HEK293 (cell line): Measurements from ENCODE around the gene SUOX.

Source experiments
- CTCF ChIA-PET: fragments of 350-600 bp; formaldehyde crosslinking; extraction: SDS; loops from one replicate; lab custom pipeline; 2021; ENCODE audit warnings: antibody characterized with exemption; lab: Yijun Ruan, JAX
- POLR2A ChIA-PET: fragments of 300-600 bp; formaldehyde crosslinking; extraction: SDS; loops from one replicate; lab custom pipeline; 2020; ENCODE audit warnings: antibody characterized with exemption, inconsistent platforms; lab: Yijun Ruan, JAX
- H3K27ac ChIP-seq: fragments of 200-500 bp; sonication (Bioruptor generic); 2 replicates; pipeline ENCODE4 v1.5.1; 2014; ENCODE audit warnings: low read depth, low read length, control low read depth, inconsistent platforms; ENCODE audit errors: extremely low read depth
- H3K36me3 ChIP-seq, 2 experiments: fragments of 200-500 bp in 1 of 2; sonication (Bioruptor generic) in 1 of 2; 1 replicate in 1 of 2; 2 replicates in 1 of 2; pipeline ENCODE4 v1.5.1; 2014 to 2017; ENCODE audit warnings: inconsistent platforms in 2 of 2, low read length in 2 of 2; ENCODE audit not compliant: control insufficient read depth in 2 of 2, insufficient read depth in 1 of 2
- H3K4me1 ChIP-seq: fragments of 200-500 bp; sonication (Bioruptor generic); 2 replicates; pipeline ENCODE4 v1.5.1; 2014; ENCODE audit warnings: mild to moderate bottlenecking, low read length, inconsistent platforms; ENCODE audit not compliant: control insufficient read depth, insufficient read depth
- H3K4me3 ChIP-seq: 2 replicates; pipeline ENCODE4 v1.5.1; 2011; ENCODE audit warnings: low read depth, mild to moderate bottlenecking, control low read depth, low read length, moderate library complexity
- H3K9me3 ChIP-seq: fragments of 200-500 bp; sonication (Bioruptor generic); 2 replicates; pipeline ENCODE4 v1.5.1; 2014; ENCODE audit warnings: low read depth, low read length, inconsistent platforms; ENCODE audit not compliant: control insufficient read depth, insufficient read depth
- FEZF1 ChIP-seq: fragments of 450-650 bp; formaldehyde crosslinking; IDR thresholded peaks from 2 replicates; pipeline ENCODE4 v1.5.1; 2016; ENCODE audit warnings: missing biosample characterization, missing genetic modification characterization
- GLI2 ChIP-seq: fragments of 450-650 bp; formaldehyde crosslinking; IDR thresholded peaks from 2 replicates; pipeline ENCODE4; 2017; ENCODE audit warnings: missing biosample characterization, missing genetic modification characterization, low read depth, borderline replicate concordance
- HOXD13 ChIP-seq: sonication (generic); formaldehyde crosslinking; IDR thresholded peaks from 2 replicates; pipeline ENCODE4 v1.8.0; 2022; ENCODE audit warnings: missing genetic modification reagents, borderline replicate concordance
- MEIS1 ChIP-seq: sonication (generic); formaldehyde crosslinking; IDR thresholded peaks from 2 replicates; pipeline ENCODE4 v1.8.1; 2022; ENCODE audit warnings: missing genetic modification reagents, mild to moderate bottlenecking, borderline replicate concordance
- MYNN ChIP-seq: fragments of 450-650 bp; formaldehyde crosslinking; IDR thresholded peaks from 2 replicates; pipeline ENCODE4 v1.5.1; 2016; ENCODE audit warnings: missing biosample characterization, missing genetic modification characterization, borderline replicate concordance
- OVOL3 ChIP-seq: fragments of 450-650 bp; formaldehyde crosslinking; IDR thresholded peaks from 2 replicates; pipeline ENCODE4 v1.5.1; 2016; ENCODE audit warnings: missing biosample characterization, missing genetic modification characterization
- PRDM1 ChIP-seq: fragments of 450-650 bp; formaldehyde crosslinking; IDR thresholded peaks from 2 replicates; pipeline ENCODE4; 2016; ENCODE audit warnings: missing biosample characterization, missing genetic modification characterization
- ZBTB1 ChIP-seq: fragments of 450-650 bp; formaldehyde crosslinking; IDR thresholded peaks from 2 replicates; pipeline ENCODE4 v1.5.1; 2016; ENCODE audit warnings: missing biosample characterization, missing genetic modification characterization
- ZFP69B ChIP-seq: fragments of 450-650 bp; formaldehyde crosslinking; IDR thresholded peaks from 2 replicates; pipeline ENCODE4 v1.5.1; 2016; ENCODE audit warnings: missing biosample characterization, missing genetic modification characterization
- ZNF121 ChIP-seq: fragments of 450-650 bp; formaldehyde crosslinking; IDR thresholded peaks from 2 replicates; pipeline ENCODE4 v1.5.1; 2016; ENCODE audit warnings: missing biosample characterization, missing genetic modification characterization
- ZNF132 ChIP-seq: fragments of 450-650 bp; formaldehyde crosslinking; IDR thresholded peaks from 2 replicates; pipeline ENCODE4 v1.5.1; 2017; ENCODE audit warnings: missing biosample characterization, missing genetic modification characterization, borderline replicate concordance
- ZNF155 ChIP-seq: fragments of 450-650 bp; formaldehyde crosslinking; IDR thresholded peaks from 2 replicates; pipeline ENCODE4 v1.5.1; 2016; ENCODE audit warnings: missing biosample characterization, missing genetic modification characterization
- ZNF221 ChIP-seq: fragments of 450-650 bp; formaldehyde crosslinking; IDR thresholded peaks from 2 replicates; pipeline ENCODE4 v1.5.1; 2017; ENCODE audit warnings: missing biosample characterization, missing genetic modification characterization, borderline replicate concordance
- ZNF239 ChIP-seq: fragments of 450-650 bp; formaldehyde crosslinking; IDR thresholded peaks from 2 replicates; pipeline ENCODE4 v1.5.1; 2016; ENCODE audit warnings: missing biosample characterization, missing genetic modification characterization
- ZNF266 ChIP-seq: fragments of 450-650 bp; formaldehyde crosslinking; IDR thresholded peaks from 2 replicates; pipeline ENCODE4 v1.5.1; 2016; ENCODE audit warnings: missing biosample characterization, missing genetic modification characterization, low read depth
- ZNF398 ChIP-seq: fragments of 450-650 bp; formaldehyde crosslinking; IDR thresholded peaks from 2 replicates; pipeline ENCODE4 v1.5.1; 2017; ENCODE audit warnings: missing biosample characterization, missing genetic modification characterization
- ZNF416 ChIP-seq: fragments of 450-650 bp; formaldehyde crosslinking; IDR thresholded peaks from 2 replicates; pipeline ENCODE4 v1.5.1; 2016; ENCODE audit warnings: missing biosample characterization, missing genetic modification characterization
- ZNF548 ChIP-seq: fragments of 450-650 bp; formaldehyde crosslinking; IDR thresholded peaks from 2 replicates; pipeline ENCODE4 v1.5.1; 2016; ENCODE audit warnings: missing biosample characterization, missing genetic modification characterization
- ZNF596 ChIP-seq: fragments of 450-650 bp; IDR thresholded peaks from 2 replicates; pipeline ENCODE4 v1.5.0; 2018; ENCODE audit warnings: missing biosample characterization, mild to moderate bottlenecking, missing genetic modification characterization, moderate library complexity
- ZNF610 ChIP-seq: fragments of 450-650 bp; formaldehyde crosslinking; IDR thresholded peaks from 2 replicates; pipeline ENCODE4 v1.5.1; 2016; ENCODE audit warnings: missing biosample characterization, missing genetic modification characterization, borderline replicate concordance
- ZNF654 ChIP-seq: fragments of 450-650 bp; formaldehyde crosslinking; IDR thresholded peaks from 2 replicates; pipeline ENCODE4 v1.5.1; 2016; ENCODE audit warnings: low read depth, missing biosample characterization, missing genetic modification characterization
- ZNF664 ChIP-seq: fragments of 450-650 bp; formaldehyde crosslinking; IDR thresholded peaks from 2 replicates; pipeline ENCODE4 v1.5.1; 2016; ENCODE audit warnings: missing biosample characterization, missing genetic modification characterization
- ZNF76 ChIP-seq: fragments of 450-650 bp; formaldehyde crosslinking; IDR thresholded peaks from 2 replicates; pipeline ENCODE4; 2016; ENCODE audit warnings: low read depth, missing biosample characterization, missing genetic modification characterization, borderline replicate concordance
- ZNF843 ChIP-seq: fragments of 450-650 bp; formaldehyde crosslinking; IDR thresholded peaks from 2 replicates; pipeline ENCODE4 v1.5.1; 2016; ENCODE audit warnings: missing biosample characterization, missing genetic modification characterization
- ZSCAN16 ChIP-seq: fragments of 450-650 bp; formaldehyde crosslinking; IDR thresholded peaks from 2 replicates; pipeline ENCODE4 v1.5.1; 2016; ENCODE audit warnings: missing biosample characterization, missing genetic modification characterization
- ZXDB ChIP-seq: fragments of 450-650 bp; formaldehyde crosslinking; IDR thresholded peaks from 2 replicates; pipeline ENCODE4 v1.5.1; 2016; ENCODE audit warnings: missing biosample characterization, missing genetic modification characterization

The SUOX gene

GRCh38 chr12:56020423-56021184, 23.5 kb downstream of the SUOX start, which contains the start of gene IKZF4:
Gene IKZF4 (plus strand): TSS chr12:56021043. CDS start chr12:56021494, 451 bp downstream.
- Histone ChIP-seq H3K27ac (no peak within 1 kb of the TSS), H3K4me1 (no peaks in the 10 kb centered on the region), H3K4me3 (no peak within 1 kb of the TSS), H3K36me3 (peaks cover 0 to 11% of the 10 kb centered on the region in 2 experiments; a peak in 1 of 3 replicates), H3K9me3 (no peaks in the 10 kb centered on the region)
- POLR2A ChIA-PET, result no interaction called here
- CTCF ChIA-PET, result interaction anchor here (0.9 to 1.8 kb wide), 2 partner anchors 9 to 80 kb away, joined by 3 to 4 read pairs; no protein-coding TSS in a partner anchor
- TF ChIP-seq ZNF610 (tag by site-specific recombination) (no peak), HOXD13 (CRISPR knock-in tag) (no peak), MEIS1 (CRISPR knock-in tag) (no peak), ZNF654 (tag by site-specific recombination) (no peak), ZNF239 (tag by site-specific recombination) (no peak), ZBTB1 (no peak), GLI2 (tag by site-specific recombination) (no peak), OVOL3 (tag by site-specific recombination) (no peak), ZNF843 (tag by site-specific recombination) (no peak)

- CTCF ChIA-PET, result no interaction called here
- H3K9me3 ChIP-seq, result no peaks in the 10 kb centered on the region
- no peak overlapping the region for H3K27ac ChIP-seq
- TF ChIP-seq ZNF76 (tag by site-specific recombination), result no peak
- TF ChIP-seq ZNF398 (tag by site-specific recombination), result no peak
- no peak for TF ChIP-seq ZNF132
- no peak for TF ChIP-seq ZXDB (tag by site-specific recombination)
- TF ChIP-seq ZFP69B (tag by site-specific recombination), result no peak
- no peak for TF ChIP-seq ZNF155 (tag by site-specific recombination)
- TF ChIP-seq ZNF239 (tag by site-specific recombination), result no peak
- no peak for TF ChIP-seq ZNF416
- no peak for TF ChIP-seq ZNF221 (tag by site-specific recombination)
- H3K36me3 ChIP-seq, result peaks cover 0 to 14% of the 10 kb centered on the region in 2 experiments; a peak in 1 of 3 replicates
- H3K4me1 ChIP-seq, result no peaks in the 10 kb centered on the region
- POLR2A ChIA-PET, result no interaction called here
- H3K4me3 ChIP-seq, result no peak overlapping the region
Measured at GRCh38 chr12:56021889-56022497, 24.9 kb downstream of the SUOX start.

GRCh38 chr12:56028511-56029165, 31.6 kb downstream of the SUOX start:
- H3K36me3 ChIP-seq, result peaks cover 0 to 35% of the 10 kb centered on the region in 2 experiments; a peak in 2 of 3 replicates
- H3K9me3 ChIP-seq, result no peaks in the 10 kb centered on the region
- H3K27ac ChIP-seq, result no peak overlapping the region
- POLR2A ChIA-PET, result interaction anchor here (0.5 kb wide), 1 partner anchor 18 kb away, joined by 3 read pairs; no protein-coding TSS in a partner anchor
- no peak overlapping the region for H3K4me3 ChIP-seq
- CTCF ChIA-PET, result interaction anchor here (0.6 to 3.9 kb wide), 14 partner anchors 11 to 291 kb away, joined by 3 to 33 read pairs (median 6); partner anchors contain the start of genes DGKA and SUOX
- H3K4me1 ChIP-seq, result no peaks in the 10 kb centered on the region
- TF ChIP-seq ZNF121 (tag by site-specific recombination) (0 out of 2 replicates have a peak, but pooled peaks have one; percentile 48), ZNF266 (no peak), ZNF398 (tag by site-specific recombination) (peak; percentile 18; the same call in 1 of the 2 replicates), ZNF610 (tag by site-specific recombination) (no peak), ZNF664 (tag by site-specific recombination) (no peak), ZSCAN16 (tag by site-specific recombination) (no peak), ZFP69B (tag by site-specific recombination) (no peak), FEZF1 (tag by site-specific recombination) (no peak), PRDM1 (tag by site-specific recombination) (no peak), MYNN (no peak), ZNF596 (tag by site-specific recombination) (no peak), ZNF548 (tag by site-specific recombination) (no peak)
